ENCODE results near the gene HOXA13.
A peak's percentile ranks its signal among the peaks of the same experiment; 100 is the strongest.

Gene HOXA13

DNA sequence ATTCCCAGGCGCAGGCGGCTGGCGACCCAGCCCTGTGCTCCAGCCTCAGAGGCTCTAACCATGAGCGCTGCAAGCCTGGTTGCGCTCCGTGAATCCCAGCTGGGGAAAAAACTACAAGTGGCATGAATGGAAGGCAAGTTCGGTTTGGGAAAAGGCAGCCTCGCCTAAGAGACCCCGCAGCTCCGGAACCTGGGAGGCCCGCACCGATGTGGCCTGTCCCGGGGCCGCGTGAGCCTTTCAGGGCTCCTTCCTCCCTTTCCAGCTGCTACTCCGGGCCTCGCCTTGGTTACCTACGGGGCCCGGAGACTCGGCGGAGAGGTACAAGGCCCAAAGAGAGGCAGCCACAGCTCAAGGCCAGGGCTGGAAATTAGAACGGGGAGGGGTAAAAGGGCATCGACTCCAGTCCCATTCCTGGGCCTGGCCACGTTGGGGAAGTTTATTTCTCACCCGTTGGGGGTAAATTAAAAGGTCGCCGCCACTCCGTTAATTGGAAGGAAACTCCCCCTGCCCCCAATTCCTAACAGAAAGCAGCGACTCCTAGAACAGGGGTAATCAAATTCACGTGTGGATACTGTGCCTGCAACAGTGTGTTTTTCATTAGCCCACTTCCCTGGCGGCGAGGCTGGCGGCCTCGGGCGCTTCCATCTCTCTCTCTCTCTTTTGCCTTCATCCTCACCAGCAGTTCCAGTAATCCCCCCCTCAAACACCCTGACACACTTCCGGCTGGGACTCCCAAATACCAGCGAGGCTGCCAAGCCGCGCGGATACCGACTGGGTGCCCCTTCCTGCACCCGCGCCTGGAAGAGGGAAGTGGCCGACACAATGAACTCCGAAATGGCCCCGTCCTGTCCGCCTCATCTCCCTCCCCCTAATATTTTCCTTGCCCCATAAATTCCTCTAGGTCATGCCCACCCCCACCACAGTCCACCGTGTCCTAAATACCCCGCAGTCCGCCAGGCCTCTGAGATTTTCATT, 33.1 kb downstream of the HOXA13 start:
- TF ChIP-seq, protein P1, sequence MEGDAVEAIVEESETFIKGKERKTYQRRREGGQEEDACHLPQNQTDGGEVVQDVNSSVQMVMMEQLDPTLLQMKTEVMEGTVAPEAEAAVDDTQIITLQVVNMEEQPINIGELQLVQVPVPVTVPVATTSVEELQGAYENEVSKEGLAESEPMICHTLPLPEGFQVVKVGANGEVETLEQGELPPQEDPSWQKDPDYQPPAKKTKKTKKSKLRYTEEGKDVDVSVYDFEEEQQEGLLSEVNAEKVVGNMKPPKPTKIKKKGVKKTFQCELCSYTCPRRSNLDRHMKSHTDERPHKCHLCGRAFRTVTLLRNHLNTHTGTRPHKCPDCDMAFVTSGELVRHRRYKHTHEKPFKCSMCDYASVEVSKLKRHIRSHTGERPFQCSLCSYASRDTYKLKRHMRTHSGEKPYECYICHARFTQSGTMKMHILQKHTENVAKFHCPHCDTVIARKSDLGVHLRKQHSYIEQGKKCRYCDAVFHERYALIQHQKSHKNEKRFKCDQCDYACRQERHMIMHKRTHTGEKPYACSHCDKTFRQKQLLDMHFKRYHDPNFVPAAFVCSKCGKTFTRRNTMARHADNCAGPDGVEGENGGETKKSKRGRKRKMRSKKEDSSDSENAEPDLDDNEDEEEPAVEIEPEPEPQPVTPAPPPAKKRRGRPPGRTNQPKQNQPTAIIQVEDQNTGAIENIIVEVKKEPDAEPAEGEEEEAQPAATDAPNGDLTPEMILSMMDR (IDR thresholded peaks at IDR 0.05) = no peak
- peak overlapping the region; percentile 68 to 91 for H3K4me3 ChIP-seq
- peak overlapping the region; percentile 96 to 97 for H3K27ac ChIP-seq
- DNase-seq = peak in 1 of 2 donors; percentile 79
- H3K9me3 ChIP-seq = no peaks in the 10 kb centered on the region
- intact Hi-C loops (cut with DNase I; ENCODE audit: low total_unique reads) = loop anchor here (10.0 kb wide), 1 partner anchor 1772 kb away; no protein-coding TSS in a partner anchor
- H3K4me1 ChIP-seq = peaks cover 0 to 46% (median 8%) of the 10 kb centered on the region in 4 donors
- H3K36me3 ChIP-seq = no peaks in the 10 kb centered on the region
- H3K27me3 ChIP-seq = no peaks in the 10 kb centered on the region

DNA sequence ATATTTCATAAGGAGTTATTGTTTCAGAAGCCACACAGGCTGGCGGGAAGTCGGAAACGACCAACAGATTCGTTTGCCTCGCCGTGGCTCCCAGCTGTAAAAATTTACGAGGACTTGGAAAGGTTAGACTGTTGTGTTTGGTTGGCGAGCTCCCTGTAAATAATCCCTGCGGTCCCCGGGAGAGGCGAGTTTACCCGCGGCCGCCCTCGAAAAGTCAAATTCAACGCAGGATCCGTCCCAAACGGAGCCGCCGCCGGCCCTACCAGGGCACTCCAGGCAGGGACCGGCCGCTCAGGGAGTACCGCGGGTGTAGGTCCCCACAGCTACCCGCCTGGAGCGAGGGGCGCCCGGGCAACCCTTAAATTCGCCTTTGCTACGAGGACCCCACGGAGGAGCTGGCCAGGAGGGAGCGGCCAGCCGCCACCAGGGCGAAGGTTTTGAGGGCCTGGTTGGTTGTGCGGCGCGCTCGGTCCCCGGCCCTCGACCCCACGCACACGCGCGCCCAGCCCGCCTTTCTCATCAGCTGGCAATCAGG, 33.8 kb downstream of the HOXA13 start:
- Histone ChIP-seq H3K36me3 (no peaks in the 10 kb centered on the region), H3K4me3 (peak overlapping the region; percentile 68 to 91), H3K9me3 (no peaks in the 10 kb centered on the region), H3K4me1 (peaks cover 0 to 53% (median 14%) of the 10 kb centered on the region in 4 donors), H3K27ac (peak overlapping the region; percentile 96 to 97), H3K27me3 (no peaks in the 10 kb centered on the region)
- peak in 1 of 2 donors; percentile 76 for DNase-seq
- intact Hi-C loops (cut with DNase I; ENCODE audit: low total_unique reads) = loop anchor here (10.0 kb wide), 1 partner anchor 1771 kb away; no protein-coding TSS in a partner anchor
- TF ChIP-seq, protein P1 (IDR thresholded peaks at IDR 0.05) = no peak

DNA sequence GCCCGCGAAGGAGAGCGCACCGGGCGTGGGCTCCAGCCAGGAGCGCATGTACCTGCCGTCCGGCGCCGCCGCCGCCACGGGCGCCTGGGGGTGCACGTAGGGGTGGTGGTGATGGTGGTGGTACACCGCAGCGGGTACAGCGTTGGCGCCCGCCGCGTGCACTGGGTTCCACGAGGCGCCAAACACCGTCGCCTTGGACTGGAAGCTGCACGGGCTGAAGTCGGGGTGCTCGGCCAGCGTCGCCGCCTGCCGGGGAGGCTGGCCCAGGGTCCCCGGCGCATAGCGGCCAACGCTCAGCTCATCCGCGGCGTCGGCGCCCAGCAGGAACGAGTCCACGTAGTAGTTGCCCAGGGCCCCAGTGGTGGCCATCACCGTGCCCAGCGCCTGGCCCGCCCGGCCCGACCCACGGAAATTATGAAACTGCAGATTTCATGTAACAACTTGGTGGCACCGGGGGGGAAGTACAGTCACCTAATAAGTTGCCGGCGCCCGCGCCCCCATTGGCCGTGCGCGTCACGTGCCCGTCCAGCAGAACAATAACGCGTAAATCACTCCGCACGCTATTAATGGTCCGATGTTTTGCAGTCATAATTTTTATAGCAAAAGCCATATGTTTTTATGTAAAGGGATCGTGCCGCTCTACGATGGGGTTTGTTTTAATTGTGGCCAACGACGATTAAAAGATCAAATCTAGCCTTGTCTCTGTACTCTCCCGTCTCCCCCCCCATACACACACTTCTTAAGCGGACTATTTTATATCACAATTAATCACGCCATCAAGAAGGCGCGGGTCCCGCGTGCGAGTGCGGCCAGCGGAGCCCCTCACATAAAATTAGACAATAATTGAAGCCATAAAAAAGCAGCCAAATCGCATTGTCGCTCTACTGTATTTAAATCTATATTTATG, 34.5 kb downstream of the HOXA13 start, which contains the start of gene HOXA9:
Gene HOXA9, minus strand, starts transcription at position 449 of the 907 bp plus-strand sequence. Its CDS starts 80 bp downstream, at position 369.
- Histone ChIP-seq H3K4me1 (peaks cover 0 to 58% (median 16%) of the 10 kb centered on the region in 4 donors), H3K4me3 (peak within 1 kb of the TSS; percentile 68 to 91)

DNA sequence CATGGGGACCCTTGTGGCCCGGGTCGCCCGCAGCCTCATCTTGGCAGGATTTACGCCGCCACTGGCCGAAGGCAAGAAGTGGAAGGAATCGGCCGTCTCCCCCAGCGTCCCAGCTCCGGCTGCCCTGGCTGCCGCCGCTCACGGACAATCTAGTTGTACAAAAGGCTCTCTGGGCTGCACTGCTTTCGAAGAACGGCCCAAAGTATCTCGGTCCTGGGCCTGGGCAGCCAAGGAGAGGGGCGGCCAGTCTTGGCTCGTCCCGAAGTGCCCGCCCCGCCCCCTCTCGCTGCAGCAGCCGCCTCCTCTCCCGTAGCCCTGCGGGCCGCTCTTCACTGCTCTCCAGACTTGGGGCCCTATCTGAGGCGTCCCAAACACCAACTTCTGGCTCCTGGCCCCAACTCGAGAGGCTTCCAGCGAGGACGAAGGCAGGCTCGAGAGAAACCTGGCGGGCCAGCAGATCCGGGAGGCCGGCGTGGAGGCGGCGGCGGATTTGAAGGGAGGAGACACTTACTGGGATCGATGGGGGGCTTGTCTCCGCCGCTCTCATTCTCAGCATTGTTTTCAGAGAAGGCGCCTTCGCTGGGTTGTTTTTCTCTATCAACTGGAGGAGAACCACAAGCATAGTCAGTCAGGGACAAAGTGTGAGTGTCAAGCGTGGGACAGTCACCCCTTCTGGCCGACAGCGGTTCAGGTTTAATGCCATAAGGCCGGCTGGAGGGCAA, 35.4 kb downstream of the HOXA13 start:
- intact Hi-C loops (cut with DNase I; ENCODE audit: low total_unique reads) = loop anchor here (5.0 to 10.0 kb wide), 2 partner anchors 962 to 1770 kb away; partner anchors contain the start of genes CBX3 and HNRNPA2B1
- Histone ChIP-seq H3K4me3 (peak overlapping the region; percentile 68 to 91), H3K27me3 (no peaks in the 10 kb centered on the region), H3K36me3 (no peaks in the 10 kb centered on the region), H3K9me3 (no peaks in the 10 kb centered on the region), H3K4me1 (peaks cover 0 to 62% (median 18%) of the 10 kb centered on the region in 4 donors), H3K27ac (peak overlapping the region; percentile 96 to 97)
- TF ChIP-seq, protein P1 (IDR thresholded peaks at IDR 0.05) = peak; percentile 3 to 25
- DNase-seq = peak in 1 of 2 donors; percentile 84

More for the DNA sequence above, 34.5 kb downstream of the HOXA13 start, which contains the start of gene HOXA9:
- no peaks in the 10 kb centered on the region for H3K36me3 ChIP-seq
- TF ChIP-seq, protein P1 (IDR thresholded peaks at IDR 0.05) = peak; percentile 12 to 30
- H3K27me3 ChIP-seq = no peaks in the 10 kb centered on the region
- peak within 1 kb of the TSS; percentile 96 to 97 for H3K27ac ChIP-seq
- intact Hi-C loops (cut with DNase I; ENCODE audit: low total_unique reads) = loop anchor here (10.0 kb wide), 1 partner anchor 1771 kb away; no protein-coding TSS in a partner anchor
- H3K9me3 ChIP-seq = no peaks in the 10 kb centered on the region
- peak; percentile 97 to 98 for DNase-seq
